Stimulated activated CD8-positive, alpha-beta memory T cell treated with anti-CD3 and anti-CD28 coated beads, Interleukin-4, amount 100 ng/mL, for 48 hours (primary cell): ENCODE data around the gene FOXK2.

Experiments
- DNase-seq: peaks from one replicate; pipeline ENCODE4 v3.0.0-alpha.2; 2020

The FOXK2 gene

DNA sequence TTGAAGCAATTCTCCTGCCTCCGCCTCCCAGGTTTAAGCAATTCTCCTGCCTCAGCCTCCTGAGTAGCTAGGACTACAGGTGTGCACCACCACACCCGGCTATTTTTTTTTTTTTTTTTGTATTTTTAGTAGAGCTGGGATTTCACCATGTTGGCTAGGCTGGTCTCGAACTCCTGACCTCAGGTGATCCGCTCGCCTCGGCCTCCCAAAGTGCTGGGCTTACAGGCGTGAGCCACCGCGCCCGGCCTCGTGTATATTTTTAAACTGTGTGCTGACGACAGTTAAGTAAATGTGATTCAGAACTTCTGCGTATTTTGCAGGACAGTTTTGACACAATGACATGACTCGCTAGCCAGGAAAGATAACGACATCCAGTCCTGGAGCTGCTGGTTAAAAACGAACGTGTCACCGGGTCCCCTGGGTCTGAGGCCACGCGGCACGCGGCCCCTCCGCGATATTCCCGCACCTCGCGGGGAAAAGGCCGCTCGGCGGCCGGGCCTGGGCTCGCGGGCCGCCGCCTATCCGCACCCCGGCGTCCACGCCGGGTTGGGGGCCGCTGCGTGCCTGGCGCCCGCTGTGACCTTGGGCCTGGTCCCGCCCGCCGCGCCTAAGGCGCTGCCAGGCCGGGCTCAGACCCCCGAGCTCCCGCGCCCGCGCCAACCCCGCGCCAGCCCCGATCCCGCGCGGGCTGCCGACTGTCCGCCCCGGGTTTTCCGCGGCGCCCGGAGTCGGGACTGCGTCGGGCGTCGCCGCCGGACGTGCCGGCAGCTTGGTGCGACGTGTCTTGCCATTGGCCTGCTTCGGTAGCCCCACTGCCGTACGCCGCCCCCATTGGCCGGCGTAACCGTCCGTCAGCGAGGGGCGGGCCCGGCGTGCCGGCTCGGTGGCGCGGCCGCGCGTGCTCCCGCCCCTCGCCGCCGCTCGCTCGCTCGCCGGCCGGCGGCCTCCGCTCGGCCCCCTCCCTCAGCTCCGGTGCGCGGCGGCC lies at the start of gene FOXK2:
Gene FOXK2 (plus strand): TSS at position 907 of the 985 bp plus-strand sequence. CDS start 157 bp downstream, outside the sequence.
- peak; percentile 95 for DNase-seq

DNA sequence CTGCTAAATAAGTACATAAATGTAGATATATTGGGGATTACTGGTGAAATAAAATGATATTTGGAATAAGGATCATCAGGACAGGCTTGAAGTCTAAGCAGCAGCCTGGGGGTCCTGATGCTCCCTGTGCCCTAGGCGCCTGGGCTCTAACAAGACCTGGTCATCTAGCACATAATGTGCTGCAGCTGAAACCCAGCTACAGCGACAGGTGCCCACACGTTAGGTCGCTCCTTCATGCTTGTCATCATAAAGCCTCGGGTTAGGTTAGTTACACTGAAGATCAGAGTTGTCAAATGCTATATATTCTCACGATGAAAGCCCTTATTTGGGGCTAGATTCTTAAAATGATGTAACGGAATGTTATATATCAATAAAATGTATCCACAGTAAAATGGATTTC lies 49.5 kb upstream of the FOXK2 start:
- DNase-seq, result no peak

DNA sequence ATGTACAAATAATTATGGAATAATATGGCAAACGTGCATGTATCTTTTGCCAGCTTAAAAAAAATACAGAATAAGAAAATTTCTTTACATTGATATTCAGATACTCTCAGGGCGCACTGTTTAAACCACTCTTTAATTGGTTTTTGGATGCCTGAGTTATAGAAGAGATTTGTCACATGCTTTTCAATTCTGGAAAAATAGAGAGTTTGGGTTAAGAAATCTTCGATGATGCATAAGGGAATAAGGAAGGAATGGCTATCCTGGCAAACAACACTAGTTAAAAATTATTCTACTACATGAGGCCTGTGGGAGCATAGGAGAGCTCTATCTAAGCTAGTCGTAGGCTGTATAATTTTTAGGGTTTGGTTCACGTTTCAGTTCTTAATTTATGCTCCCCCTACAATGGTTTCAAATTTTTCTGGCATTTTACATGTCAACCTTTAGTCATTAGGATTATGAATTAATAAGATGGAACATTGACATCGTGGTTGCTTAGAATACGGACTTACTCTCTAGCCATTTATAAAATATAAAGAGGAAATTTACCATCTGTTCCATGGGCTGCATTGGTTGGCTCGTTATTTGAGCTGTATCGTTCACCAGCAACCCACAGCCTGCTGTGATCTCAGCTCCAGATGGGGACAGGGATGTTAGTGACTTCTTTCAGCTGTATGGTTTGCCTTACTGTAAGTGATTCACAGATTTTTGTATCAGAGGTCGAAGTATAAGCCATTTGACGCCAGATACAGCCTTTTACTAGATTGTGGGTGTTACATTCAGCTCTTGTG lies 45.1 kb upstream of the FOXK2 start:
- no peak for DNase-seq

DNA sequence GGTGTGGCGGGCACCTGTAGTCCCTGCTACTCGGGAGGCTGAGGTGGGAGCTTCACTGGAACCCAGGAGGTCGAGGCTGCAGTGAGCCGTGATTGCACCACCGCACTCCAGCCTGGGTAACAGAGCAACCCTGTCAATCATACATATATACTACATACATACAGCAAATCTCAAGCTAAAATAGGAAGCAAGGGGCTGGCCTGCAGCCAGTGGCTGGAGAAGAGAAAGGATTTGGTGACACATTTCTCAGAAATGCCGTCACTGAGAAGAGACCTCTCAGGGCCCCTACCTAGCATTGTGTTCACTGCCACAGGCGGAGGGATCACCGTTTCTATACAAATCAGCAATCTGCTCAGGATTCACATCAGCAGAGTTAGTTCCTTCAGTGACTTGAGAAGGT lies 44.1 kb upstream of the FOXK2 start:
- no peak for DNase-seq

DNA sequence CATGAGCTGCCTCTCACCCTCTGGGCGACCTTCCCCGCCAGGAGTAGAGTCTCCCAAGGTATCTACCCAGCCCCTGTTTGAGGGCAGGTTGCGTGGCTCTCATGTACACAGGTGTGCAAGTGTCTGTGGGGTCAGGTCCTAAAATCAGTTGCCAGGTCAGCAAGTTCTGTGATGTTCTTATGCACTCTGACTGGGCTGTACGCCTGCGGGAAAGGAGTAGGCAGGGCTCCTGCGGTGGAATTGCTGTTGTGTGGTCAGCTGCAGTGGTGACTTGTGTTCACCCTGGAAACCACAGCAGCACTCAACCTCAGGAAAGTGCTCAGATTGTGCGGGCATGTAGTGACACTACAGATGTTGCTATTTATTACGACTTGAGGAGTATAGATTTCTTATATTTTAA lies 41.6 kb upstream of the FOXK2 start:
- no peak for DNase-seq

DNA sequence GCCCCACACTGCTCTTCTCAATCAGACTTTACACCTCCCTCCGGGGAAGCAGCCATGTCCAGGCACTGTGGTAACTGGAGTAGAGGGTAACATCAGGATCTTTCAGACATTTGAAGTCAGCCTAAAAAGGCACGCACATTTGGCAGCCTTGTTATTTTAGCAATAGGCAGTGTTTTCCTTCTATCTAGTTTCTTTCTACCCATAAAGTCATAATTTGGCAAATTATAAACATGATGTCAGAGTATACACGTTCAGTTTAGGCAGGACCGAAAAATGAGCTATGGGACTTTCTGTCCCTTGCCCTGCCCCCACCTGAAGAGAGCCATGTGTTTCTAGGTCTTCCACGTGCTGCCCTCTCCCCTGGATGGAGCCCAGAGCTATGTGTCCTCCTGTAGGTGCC lies 39.9 kb upstream of the FOXK2 start:
- DNase-seq, result no peak

DNA sequence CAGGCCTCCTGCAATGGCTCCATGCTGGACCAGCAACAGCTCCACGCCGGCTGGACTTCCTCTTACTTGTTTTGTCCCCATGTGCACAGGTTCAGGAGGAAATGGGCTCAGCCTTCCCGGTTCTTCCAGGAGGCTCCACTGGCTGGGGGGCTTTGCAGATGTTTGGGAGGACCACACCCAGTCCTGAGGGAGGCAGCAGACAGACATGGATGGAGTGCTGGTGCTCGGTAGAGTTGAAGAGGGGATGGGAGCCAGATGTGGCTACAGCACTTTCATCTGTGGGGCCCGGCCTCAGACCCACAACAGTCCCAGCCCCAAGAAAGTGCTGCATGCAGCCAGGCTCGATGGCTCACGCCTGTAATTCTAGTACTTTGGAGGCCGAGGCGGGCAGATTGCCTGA lies 39.2 kb upstream of the FOXK2 start:
- no peak for DNase-seq

DNA sequence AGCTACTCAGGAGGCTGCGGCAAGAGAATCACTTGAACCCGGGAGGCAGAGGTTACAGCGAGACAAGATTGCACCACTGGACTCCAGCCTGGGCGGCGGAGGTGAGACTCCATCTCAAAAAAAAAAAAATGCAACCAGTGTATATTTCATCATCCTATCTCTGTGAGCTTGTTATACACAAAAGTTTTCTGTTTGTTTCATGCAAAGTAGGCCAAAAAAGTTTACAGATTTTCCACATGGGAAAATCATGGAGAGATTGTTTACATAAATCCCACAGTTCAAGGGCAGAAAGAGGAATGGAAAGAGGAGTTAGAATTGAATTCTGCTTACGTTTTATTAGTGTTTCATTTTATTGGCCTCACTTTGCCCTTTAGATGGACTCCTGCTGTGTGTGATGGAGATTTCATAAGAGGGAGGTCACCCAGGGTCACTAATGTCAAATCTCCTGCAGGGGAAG lies 36.3 kb upstream of the FOXK2 start:
- no peak for DNase-seq

DNA sequence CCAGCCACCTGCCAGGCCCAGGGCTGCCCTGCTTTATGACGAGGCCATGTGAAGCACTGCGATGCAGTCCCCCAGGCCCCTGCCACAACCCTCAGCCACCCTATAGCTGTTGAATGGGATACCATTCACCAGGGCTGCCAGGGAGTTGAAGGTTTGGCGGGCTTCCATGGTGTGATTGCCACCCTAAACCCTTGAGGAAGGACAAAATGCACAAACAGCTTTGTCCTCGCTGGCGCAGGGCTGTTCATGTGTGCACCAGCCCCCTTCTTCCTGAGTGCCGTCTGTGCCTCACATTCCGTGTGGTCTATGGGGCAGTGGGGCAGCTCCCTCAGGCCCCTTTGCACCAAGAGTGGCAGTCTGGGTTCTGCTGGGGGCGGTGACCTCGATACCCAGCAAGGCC lies 35.7 kb upstream of the FOXK2 start:
- DNase-seq, result no peak

DNA sequence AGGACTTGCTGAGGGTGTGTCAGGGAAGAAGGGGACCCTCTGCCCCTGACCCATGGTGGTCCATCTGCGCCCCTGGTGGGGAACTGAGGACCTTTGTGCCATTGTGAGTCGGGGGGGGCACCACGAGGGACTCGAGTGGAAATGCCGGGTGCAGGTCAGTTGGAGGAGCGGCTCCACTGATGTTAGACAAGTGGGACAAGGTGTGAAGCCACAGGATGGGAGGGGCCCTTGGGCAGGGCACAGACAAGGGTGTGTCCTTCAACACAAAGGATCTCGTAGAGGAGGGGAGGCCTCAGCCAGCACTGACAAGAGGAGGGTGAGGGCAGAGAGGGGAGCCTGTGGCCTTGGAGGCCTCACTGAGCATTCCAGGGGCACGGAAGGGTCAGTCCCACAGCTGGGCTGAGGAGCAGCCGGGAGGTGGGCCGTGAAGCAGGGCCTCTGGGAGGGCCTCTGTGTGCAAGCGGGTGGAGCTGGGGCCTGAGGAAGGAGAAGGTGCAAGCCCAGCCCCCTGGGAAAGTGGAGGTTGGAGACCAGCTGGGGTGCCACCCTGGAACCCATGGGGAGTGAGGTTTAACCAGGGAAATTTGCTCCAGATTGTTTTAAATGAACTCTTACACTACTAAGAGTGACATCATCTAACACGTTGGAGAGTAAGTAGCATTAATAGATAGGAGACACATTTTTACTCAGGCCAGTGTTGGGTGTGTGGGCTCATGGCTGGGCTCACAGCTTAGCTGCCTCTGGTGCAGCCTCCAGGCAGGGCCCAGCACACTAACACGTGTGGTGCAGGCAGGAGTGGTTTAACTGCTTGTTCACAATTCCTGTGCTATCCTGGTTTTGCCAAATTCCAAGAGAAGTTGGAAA lies 33.1 kb upstream of the FOXK2 start:
- no peak for DNase-seq

DNA sequence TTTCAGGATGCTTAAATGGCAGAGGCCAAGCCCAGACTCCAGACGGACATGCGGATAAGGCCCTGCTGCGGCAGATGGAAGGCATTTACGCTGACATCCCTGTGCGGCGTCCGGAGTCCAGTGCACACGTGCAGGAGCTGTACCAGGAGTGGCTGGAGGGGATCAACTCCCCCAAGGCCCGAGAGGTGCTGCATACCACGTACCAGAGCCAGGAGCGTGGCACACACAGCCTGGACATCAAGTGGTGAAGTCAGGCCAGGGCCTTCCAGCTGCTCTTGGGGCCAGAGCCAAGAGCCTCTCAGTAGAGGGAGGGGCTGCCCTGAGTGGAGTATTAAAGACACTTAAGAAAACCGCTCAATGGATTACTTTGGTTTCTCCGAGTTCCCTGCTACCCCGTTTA lies 31.6 kb upstream of the FOXK2 start:
- no peak for DNase-seq

DNA sequence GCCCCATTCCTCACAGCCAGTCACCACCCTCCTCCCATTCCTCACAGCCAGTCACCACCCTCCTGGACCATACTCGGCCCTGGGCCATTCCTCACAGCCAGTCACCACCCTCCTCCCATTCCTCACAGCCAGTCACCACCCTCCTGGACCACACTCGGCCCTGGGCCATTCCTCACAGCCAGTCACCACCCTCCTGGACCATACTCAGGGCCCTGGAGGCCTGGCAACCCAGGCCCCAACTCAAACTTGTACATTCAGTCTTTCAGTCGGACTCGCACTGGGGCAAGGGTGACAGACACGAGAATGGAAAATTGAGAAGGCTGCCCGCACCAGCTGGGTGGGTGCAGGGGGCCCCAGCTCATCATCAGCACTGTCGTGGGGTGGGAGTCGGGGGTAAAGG lies 30.4 kb upstream of the FOXK2 start:
- DNase-seq, result no peak

DNA sequence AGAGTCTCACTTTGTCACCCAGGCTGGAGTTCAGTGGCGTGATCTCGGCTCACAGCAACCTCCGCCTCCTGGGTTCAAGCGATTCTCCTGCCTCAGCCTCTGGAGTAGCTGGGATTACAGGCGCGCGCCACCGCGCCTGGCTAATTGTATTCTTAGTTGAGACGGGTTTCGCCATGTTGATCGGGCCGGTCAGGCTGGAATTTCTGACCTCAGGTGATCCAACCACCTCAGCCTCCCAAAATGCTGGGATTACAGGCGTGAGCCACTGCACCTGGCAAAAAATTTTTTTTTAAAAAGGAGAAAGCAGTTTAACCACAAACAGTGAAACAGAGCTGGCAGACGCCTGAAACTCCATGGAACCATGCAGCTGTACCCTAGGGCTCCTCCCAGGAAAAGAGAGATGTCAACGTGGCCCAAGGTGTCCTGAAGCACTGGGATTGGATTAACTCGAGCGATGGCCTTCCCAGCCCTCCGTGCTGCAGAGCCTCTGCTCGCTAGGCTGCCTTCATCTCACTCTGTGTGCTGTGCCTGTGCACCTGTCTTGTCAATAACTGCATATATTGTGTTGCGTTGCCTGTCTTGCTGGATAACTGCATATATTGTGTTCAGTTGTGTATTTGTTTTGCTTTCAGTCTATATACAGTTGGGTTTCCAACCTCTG lies 29.6 kb upstream of the FOXK2 start:
- DNase-seq, result no peak

DNA sequence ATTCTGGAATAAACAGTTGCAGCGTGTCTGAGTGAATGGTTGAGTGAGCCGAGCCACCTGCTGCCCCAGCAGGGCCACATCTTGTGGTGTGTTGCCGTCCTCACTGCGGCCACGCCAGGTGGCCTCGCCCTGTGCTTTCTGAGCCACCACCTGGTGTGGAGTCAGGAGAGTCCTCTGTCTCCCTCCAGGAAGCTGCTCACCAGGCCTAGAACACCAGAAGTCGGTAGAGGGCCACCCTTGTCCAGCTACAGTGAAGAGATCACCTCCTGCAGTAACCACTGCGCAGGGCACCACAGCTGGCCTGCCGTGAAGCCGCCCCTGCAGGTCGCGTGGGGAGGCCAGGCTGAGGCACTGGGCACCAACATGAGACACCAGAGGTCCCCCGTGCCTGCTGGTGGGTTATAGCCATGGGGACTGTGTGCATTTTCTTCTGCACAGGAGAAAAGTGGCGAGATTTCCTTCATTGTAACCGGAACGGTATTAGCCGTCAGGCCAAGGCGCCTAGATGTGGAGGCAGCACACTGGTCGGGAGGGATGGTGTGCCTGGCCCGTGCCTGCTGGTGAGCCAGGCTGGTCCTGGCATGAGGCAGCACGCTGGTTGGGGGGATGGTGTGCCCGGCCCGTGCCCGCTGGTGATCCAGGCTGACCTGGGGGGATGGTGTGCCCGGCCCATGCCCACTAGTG lies 28.9 kb upstream of the FOXK2 start:
- no peak for DNase-seq

DNA sequence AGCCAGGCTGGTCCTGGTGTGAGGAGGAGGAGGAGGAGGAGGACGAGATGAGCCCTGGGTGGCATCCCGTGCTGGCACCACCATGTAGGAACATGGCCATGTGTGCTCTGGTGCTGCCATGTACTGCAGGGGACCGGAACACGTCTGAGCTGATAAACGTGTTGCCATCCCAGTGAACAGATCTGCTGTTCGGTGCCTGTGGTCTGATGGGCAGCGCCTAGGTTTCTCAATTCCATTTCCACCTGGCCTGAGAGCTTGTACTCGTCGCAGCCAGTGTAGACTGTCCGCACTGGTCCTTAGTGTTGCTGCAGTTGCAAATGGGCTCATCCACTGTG lies 28.4 kb upstream of the FOXK2 start:
- DNase-seq, result no peak

DNA sequence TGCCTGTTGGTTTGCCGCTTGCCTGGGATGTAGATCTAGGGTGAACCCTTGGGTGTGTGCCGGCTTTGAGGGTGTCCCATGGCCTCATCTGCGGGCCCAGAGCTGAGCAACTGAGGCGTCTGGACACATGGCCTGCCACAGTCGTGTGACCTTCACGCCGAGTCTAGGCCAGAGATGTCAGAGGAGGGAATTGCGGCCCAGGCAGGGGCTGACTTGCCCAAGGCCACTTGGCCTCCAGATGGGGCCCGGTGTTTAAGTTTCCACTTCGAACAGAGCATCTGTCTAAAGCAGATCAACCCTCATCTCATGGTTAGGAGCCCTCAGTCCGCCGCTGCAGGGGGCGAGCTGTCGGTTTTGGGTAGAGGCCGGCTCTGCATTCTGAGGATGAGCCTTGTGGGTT lies 28.0 kb upstream of the FOXK2 start:
- DNase-seq, result no peak

DNA sequence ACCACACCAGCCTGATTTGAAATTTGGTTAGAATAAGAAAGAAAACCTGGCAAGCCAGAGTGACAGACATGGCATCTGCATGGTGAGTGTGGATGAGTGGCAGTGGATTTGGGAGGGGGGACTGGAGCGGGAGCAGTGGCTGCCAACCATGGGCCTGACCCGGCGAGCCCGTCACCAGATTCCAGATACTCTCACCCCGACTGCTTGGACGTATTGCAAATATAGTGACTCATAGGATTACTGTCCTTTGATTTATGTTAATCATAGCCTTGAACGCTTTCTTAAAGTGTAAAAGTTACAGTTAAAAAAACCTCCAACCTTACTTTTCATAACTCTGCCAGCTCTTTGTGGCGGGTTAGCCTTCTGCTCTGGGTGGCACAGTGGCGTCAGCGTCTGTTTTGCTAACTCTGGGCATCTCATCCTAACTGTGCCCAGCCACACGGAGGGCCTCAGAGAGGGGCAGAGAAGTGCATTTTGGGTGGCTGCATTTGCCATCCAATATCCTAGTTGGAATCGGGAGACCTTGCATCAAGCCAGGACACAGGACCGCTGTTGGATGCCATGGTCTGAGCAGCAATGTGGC lies 26.8 kb upstream of the FOXK2 start:
- DNase-seq, result no peak

DNA sequence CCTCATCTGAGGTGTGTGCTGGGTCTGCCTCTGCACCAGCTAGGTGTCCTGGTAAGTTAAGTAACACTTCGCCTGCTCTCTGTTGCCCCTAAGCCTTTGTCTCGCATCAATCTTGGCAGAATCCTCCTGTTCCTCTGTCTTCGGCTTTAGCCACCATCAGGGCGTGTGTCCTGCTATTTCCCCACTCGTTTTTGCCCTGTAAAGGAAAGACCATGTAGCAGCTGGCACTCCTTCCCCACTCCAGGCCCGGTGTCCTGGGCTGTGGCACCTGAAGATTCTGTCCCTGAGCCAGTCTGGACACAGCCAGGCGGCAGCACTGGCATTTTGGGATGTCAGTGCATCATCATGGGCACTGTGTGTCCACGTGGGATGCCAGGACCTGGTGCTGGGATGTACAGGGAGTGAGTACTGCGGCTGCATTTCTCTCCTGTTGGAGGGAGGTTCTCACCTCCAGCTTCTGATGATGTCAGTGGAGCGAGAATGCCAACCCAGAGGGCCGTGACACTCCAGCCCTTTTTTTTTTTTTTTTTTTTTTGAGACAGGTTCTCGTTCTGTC lies 26.2 kb upstream of the FOXK2 start:
- DNase-seq, result no peak

DNA sequence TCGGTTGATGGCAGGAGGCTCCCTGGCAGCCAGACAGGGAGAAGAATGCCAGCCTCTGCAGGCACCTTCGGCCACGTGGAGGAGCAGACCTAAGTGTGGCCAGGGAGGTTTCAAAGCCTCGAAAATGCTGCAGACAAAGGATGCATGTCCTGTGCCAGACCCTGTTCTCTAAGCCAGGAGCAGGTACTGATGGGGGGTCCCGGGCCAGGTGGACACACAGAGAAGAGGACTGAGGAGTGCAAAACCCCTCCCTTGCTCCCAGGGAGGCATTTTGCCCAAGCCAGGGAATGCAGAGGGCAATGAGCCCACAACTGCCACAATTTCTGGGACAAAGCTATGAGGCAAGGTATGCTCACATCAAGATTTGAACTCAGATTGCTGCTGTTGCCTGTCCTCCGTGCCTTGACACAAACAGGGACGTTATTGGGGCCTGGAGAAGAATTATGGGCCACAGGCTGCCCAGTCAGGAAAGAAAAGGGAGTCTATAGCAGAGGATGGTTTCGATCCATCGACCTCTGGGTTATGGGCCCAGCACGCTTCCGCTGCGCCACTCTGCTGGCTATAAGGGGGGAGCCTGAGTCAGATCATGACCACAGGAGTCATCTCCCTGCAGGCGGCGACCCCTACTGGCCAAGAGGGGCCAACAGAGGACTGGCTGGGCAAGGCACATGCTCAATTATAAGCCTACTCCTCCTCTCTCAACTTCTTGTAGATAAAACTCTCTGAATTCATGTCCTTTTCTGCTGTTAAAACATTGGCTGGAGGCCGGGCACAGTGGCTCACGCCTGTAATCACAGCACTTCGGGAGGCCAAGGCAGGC lies 25.1 kb upstream of the FOXK2 start:
- DNase-seq, result peak; percentile 94

DNA sequence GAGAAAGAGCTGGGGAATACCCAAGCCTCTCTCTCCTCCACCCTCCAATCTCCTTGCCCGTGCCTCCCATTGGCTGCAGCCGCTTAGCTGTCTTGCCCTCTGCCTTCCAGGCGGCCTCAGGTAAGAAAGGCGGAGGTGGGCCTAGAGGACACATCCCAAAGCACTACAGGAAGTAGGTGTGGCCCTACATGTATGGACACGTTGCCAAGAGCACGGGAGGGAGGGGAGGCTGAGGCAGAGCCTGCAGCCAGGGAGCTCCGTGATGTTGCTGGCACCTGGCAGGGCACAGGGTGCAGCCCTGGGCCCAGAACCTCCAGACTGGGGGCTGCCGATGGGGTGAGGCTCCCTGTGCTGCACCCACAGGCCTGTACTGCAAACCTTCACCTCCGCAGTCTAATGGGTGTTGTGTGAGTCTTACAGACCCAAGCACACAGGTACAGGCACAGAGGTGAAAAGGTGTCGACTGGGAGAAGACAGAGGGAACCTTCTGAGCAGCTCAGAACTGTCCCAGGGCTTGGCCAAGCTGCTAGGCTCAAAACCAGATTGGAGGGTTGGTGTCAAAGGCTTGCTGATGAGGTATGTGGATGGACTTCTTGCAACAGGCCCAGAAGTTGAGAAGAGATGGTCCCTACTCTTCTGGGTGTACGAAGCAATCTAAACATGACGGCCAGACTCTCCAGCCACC lies 23.5 kb upstream of the FOXK2 start:
- no peak for DNase-seq
